Measurements from ENCODE around the gene MT1E. TPM values are rescaled to one million over a fixed set of nuclear protein-coding genes. Genes with fewer than 3 reads are reported as not detected.

MT1E gene
- total and polyA plus RNA-seq, 2 of the 13 experiments (the other 11 are each of a cell fraction or from before 2014, with no cell fraction given), result 110 to 1,072 TPM

- TF ChIP-seq FOXK1 (CRISPR knock-in tag; IDR thresholded peaks at IDR 0.05; ENCODE audit: borderline replicate concordance, low read depth), result no peak
- TF ChIP-seq TBX2 (CRISPR knock-in tag; IDR thresholded peaks at IDR 0.05; ENCODE audit: borderline replicate concordance), result 0 out of 2 replicates have a peak, but pooled peaks have one; percentile 59
- TF ChIP-seq SMARCC2 (IDR thresholded peaks at IDR 0.05), result no peak
- TF ChIP-seq YEATS2 (CRISPR knock-in tag; IDR thresholded peaks at IDR 0.05; ENCODE audit: borderline replicate concordance), result no peak
- no peak for TF ChIP-seq NAIF1 (CRISPR knock-in tag; IDR thresholded peaks at IDR 0.05; ENCODE audit: borderline replicate concordance)
- TF ChIP-seq ZNF18 (CRISPR knock-in tag; IDR thresholded peaks at IDR 0.05; ENCODE audit: insufficient replicate concordance), result no peak
- TF ChIP-seq HMGXB4 (CRISPR knock-in tag; IDR thresholded peaks at IDR 0.05; ENCODE audit: borderline replicate concordance in 1 of 2, low read depth in 1 of 2), result peak in 1 of 2 experiments; percentile 52; a peak in 1 of 4 replicates
- no peak for TF ChIP-seq CENPT (CRISPR knock-in tag; IDR thresholded peaks at IDR 0.05; ENCODE audit: low read depth)
- TF ChIP-seq ZNF883 (CRISPR knock-in tag; IDR thresholded peaks at IDR 0.05; ENCODE audit: not compliant biosample characterization), result peak; percentile 73
- TF ChIP-seq TARDBP (CRISPR knock-in tag; IDR thresholded peaks at IDR 0.05), result peak; percentile 26; the same call in 1 of the 2 replicates
- no peak for TF ChIP-seq NR2F6 (IDR thresholded peaks at IDR 0.05)
- no peak; the same call in 1 of the 2 replicates for TF ChIP-seq NR2F6 (CRISPR knock-in tag; IDR thresholded peaks at IDR 0.05)
- no peak for TF ChIP-seq HBP1 (CRISPR knock-in tag; IDR thresholded peaks at IDR 0.05; ENCODE audit: low read depth)
- no peak for TF ChIP-seq MXI1 (IDR thresholded peaks at IDR 0.05; ENCODE audit: borderline replicate concordance, low read depth, low read length)
- peak; percentile 59 for TF ChIP-seq CTCF (CRISPR knock-in tag; IDR thresholded peaks at IDR 0.05)
- peak; percentile 68 for TF ChIP-seq NRL (CRISPR knock-in tag; IDR thresholded peaks at IDR 0.05; ENCODE audit: borderline replicate concordance)
- no peak; the same call in 1 of the 2 replicates for TF ChIP-seq ZNF761 (CRISPR knock-in tag; conservative IDR thresholded peaks at IDR 0.05)
- TF ChIP-seq ZNF766 (CRISPR knock-in tag; IDR thresholded peaks at IDR 0.05; ENCODE audit: borderline replicate concordance), result no peak
- no peak for TF ChIP-seq NBN (conservative IDR thresholded peaks at IDR 0.05)
- TF ChIP-seq NFE2L1 (CRISPR knock-in tag; IDR thresholded peaks at IDR 0.05; ENCODE audit: borderline replicate concordance), result no peak
- TF ChIP-seq IKZF4 (CRISPR knock-in tag; IDR thresholded peaks at IDR 0.05; ENCODE audit: borderline replicate concordance, low read depth, not compliant biosample characterization), result no peak
- TF ChIP-seq ZNF432 (CRISPR knock-in tag; IDR thresholded peaks at IDR 0.05; ENCODE audit: borderline replicate concordance), result no peak
These were observed 17.6 kb downstream of the MT1E start (continued) for GRCh38 chr16:56643080-56643778.

Data from HepG2 (cell line).